HG03175 (cell line): ENCODE measurements around the gene NDUFC2.
"Not testable (repeated sequence)": the region's sequence is repeated elsewhere in the genome, so short reads cannot be mapped to it uniquely, and the experiment has no call there.

Experiments
- ATAC-seq: cut with Tn5 transposase; IDR thresholded peaks from one replicate; pipeline ENCODE4 v1.9.1; 2021; ENCODE audit warnings: mild to moderate bottlenecking, moderate library complexity; ENCODE audit not compliant: unreplicated experiment

NDUFC2 gene

DNA sequence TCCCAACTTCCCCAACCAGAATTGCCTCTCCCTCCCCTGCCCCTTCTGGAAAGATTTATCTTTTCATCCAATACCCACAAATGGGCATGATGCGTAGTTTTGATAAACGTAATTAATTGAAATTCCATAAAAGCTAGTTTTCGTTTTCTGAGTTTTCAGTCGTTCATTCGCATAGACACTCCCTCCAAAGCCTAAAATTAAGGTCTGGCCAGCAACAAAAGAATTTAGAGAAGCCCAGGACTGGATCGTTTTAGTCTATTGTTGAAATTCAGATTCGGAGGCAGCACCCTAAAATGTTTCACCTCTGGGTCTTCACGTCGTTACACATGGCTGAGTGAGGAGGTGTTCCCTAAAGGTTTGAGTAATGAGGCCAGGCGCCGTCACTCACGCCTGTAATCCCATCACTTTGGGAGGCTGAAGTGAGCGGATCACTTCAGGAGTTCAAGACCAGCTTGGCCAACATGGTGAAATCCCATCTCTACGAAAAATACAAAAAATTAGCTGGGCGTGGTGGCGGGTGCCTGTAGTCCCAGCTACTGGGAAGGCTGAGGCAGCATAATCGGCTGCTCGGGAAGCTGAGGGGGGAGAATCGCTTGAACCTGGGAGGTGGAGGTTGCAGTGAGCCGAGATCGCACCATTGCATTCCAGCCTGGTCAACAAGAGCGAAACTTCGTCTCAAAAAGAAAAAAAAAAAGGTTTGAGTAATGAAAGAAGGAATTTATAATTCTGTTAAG lies 589 bp upstream of the NDUFC2 start:
- ATAC-seq = no peak

DNA sequence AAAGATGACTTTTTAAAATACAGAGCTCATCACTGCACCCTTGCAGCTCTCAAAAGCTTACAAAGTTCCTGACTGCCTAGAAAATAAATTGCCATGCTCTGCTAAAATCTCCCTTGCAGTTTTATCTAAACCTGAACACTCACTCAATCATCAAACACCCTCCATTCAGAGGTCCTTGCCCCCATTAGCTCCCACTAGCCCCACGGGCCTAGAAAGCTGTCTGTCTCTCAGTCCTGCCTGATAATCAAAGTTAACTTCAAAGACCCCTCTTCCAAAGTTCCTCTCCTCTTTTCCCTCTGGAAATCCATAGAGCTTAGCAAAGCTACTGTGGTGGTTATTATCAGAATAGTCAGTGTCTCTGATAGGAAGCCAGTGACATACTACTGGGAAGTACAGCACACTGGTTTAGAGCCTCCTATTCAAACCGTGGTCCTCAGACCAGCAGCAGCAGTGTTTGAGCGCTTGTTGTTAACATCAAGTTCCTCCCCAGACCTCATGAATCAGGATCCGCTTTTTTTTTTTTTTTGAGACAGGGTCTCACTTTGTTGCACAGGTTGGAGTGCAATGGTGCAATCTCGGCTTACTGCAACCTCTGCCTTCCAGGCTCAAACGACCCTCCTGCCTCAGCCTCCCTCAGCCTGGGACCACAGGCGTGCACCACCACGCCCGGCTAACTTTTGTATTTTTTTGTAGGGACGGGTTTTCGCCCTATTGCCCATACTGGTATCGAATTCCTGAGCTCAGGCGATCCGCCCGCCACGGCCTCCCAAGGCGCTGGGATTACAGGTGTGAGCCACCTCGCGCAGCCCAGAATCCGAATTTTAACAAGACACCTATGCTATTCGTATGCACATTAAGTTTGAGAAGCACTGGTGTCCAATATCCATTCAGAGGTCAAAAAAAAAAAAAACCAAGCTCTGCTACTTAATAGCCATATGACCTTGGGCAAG lies 1.2 kb downstream of the NDUFC2 start:
- no peak for ATAC-seq

DNA sequence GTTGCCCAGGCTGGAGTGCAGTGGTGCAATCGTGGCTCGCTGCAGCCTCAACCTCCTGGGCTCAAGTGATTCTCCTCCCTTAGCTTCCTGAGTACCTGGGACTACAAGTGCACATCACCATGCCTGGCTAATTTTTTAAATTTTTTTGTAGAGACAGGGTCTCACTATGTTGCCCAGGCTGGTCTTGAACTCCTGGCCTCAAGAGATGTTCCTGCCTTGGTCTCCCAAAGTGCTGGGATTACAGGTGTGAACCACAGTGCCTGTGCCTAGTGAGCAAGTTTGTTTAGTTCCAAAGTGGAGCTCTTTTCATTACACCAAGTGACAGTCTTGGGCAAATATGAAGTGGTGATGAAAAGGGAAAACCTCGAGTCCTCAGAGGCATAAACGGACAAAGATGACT lies 2.1 kb downstream of the NDUFC2 start:
- ATAC-seq = not testable (repeated sequence)

DNA sequence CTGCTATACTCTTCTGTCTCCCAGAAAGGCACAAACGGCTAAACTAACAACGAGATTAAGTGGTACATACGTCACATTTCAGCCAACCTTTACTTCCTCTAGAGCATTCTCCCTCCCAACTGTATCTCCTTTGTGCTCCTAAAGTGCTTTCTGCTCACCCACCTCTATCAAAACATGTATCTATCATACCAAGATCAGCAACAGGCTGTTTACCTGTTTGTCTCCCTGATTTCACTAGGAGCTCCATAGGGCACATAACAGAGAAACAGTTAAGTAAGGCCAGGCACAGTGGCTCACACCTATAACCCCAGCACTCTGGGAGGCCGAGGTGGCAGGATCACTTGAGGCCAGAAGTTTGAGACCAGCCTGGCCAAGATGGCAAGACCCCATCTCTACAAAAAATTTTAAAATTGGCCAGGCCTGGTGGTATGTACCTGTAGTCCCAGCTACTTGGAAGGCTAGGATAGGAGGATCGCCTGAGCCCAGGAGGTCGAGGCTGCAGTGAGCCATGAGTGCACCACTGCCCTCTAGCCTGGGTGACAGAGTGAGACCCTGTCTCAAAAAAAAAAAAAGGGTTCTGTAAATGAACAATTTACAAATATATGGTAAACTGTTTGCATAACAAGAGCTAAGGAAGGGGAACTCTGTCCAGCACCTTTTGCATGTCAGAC lies 2.8 kb downstream of the NDUFC2 start:
- no peak for ATAC-seq

DNA sequence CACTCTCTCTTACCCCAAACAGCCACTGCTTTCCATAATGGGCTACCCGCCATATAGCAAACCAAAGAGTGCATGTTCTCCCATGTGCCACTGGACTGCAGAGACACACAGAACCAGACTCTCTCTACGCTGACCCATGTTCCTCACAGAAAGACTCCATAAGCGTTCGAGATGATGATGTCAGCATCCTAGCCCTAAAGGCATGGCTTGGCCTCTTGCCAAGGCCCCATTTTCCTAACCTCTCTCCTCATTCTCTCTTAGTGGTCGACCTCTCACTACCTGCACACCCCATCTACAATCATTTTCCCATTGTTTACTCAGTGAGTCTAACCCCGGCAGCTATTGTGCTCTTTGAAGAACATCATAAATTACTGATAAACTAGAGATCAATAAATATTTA lies 4.9 kb downstream of the NDUFC2 start:
- ATAC-seq = no peak

DNA sequence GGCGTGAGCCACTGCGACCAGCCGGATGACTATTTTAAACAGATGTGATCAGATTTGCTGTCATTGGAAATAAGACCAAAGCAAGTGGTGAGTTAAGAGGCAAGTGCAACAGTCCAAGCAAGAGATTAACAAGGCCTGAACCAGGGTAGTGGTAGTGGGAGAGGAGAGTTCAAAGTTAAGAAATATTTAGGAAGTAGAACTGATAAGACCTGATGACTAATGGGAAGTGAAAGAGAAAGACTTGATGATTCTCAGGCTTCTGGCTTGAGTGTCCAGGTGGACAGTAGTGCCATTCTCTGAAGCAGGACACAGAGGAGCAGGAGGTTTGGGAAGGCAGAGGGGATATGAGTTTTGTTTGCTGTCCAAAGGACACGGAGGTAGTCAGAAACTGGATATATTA lies 7.2 kb downstream of the NDUFC2 start:
- no peak for ATAC-seq

DNA sequence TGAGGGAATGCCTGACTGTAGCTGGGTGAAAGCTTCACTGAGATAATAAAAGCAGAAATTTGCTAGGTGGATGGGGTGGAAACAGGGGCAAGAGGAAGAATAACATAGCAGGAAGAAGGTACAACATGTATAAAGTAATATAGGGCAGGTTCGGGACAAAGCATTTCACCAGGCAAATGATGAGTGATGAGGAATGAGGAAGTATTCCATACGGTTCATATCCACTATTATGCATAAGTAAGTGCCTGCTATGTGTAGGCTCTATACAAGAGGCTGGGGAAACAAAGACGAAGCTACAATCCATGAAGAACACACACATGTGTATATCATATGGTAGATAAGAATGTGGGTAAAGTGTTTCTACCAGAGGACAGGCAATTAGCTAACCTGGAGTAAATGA lies 7.9 kb downstream of the NDUFC2 start:
- ATAC-seq = no peak

DNA sequence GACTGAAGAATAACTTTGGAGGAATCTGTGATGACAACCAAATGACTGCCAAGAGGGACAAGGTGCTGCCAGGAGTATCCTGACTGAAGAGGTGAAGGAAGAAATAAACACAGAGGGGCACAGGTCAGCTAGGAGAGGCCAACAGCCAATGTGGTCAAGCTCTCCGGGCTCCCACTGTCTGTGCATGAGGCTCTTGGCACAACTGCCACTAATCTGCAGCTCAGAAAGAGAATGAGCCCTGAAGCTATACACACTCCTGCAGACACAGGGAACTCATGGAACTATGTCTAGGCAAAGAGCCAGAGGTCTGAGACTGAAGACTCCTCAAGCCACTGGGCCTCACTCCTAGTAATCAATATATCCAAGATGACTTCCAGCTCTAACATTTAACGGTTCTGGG lies 9.0 kb downstream of the NDUFC2 start:
- ATAC-seq = no peak

DNA sequence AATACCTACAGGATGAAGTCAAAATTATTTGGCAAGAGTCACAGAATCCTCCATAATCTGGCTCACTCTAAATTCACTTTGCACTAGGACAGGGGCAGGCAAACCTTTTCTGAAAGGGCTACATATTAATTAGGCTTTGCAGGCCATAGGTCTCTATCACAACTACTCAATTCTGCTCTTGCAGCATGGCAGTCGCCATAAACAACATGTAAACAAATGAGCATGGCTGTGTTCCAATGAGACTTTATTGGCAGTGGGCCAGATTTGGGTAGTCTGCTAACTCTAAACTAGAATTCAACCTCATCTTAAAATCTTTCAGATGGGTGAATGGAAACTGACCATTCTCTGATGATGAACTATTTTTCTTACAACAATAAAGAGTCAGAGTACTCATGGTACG lies 10.2 kb downstream of the NDUFC2 start:
- ATAC-seq = no peak

DNA sequence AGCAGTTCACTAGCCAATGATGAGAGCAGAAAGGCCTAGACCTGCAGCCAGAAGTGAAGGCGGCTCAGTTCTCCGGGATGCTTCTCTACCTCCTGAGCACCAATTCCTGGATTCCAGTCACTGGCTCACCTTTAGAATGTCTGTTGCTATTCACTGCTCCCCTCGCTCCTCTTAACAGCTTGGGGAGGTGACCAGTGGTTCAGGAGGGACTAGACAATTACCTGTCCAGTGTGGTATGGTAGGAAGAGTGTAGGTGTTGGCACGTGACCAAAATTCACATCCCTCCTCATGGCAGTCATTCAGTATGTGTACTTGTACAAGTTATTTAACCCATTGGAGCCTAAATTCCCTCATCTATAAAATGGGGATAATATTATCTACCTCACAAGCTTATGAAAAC lies 12.0 kb downstream of the NDUFC2 start:
- ATAC-seq = no peak

DNA sequence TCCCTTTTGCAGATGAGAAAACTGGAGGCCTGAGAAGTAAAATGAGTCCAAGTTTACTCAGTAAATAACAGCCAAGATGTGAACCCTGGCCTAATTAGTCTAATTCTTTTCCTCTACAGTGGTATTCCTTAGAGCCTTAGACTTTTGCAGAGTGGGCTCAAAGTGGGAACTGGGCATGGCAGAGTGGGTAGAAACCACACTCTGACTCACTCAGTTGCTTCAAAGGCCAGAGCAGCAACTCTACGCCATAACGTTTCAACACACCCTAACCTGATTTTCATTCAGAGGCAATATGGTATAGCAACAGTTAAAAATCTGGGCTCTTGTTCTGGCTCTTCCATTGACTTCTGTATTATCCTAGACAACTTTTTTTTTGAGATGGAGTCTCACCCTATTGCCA lies 13.2 kb downstream of the NDUFC2 start:
- ATAC-seq = no peak

DNA sequence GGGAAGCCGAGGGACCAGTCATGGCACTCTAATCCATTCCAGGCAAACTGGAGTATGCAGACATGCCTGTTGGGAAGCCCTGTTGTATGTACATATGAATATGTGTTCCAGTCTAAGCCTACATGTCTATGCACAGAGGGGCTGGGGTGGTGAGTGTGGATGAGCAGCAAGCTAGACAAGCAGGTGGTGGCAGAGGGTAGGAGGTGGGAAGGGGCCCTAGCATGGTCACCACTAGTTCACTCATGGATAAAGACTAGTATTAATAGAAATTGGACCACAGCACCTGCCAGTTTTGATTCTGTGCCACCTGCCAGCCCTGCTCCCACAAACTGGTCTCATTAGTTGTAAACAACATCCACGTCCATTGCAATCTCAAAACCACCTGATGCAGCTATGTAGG lies 14.5 kb downstream of the NDUFC2 start:
- ATAC-seq = no peak

DNA sequence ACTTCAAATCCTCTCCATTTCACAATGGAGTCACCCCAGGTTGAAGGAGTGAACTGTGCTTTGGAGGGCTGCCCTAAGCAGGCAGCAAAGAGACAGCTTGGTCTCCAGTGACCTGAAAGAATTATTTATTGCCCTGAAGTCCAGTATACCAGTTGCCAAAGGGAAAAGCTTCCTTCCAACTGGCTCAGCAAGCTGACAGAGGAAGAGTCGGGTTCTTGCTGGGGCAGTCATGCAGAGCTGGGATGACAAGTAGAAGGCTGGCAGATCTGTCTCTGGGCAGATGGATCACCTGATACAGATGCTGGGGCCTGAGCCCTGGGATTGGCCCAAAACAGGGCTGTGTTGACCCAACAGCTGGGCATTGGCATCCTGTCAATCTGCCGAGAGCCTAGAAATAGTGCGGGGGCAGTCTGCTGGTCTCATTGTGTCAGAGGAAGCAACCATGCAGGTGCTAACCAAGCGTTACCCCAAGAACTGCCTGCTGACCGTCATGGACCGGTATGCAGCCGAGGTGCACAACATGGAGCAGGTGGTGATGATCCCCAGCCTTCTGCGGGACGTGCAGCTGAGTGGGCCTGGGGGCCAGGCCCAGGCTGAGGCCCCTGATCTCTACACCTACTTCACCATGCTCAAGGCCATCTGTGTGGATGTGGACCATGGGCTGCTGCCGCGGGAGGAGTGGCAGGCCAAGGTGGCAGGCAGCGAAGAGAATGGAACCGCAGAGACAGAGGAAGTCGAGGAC lies 16.1 kb downstream of the NDUFC2 start, which contains the start of gene THRSP:
THRSP (plus strand) TSS at position 422 of the 742 bp plus-strand sequence; CDS start at position 443, 21 bp downstream.
- ATAC-seq = no peak

DNA sequence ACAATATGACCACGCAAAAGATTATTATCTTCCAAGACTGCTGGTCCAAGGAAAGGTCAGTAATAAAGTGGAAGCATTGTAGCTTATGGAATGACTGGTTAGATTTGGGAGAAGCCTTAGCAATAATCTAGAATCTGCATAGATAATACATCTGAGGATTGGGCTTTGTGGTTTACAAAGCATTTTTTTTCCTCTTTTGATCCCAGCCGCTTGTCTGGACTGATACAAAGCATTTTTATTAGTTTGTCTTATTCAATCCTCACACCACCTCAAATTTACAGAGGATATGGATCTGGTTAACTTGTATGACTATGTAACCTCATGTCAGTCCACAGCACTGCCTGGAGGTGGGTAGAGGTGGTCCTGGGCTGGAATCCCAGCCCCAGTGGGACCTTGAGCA lies 17.0 kb downstream of the NDUFC2 start:
- no peak for ATAC-seq

DNA sequence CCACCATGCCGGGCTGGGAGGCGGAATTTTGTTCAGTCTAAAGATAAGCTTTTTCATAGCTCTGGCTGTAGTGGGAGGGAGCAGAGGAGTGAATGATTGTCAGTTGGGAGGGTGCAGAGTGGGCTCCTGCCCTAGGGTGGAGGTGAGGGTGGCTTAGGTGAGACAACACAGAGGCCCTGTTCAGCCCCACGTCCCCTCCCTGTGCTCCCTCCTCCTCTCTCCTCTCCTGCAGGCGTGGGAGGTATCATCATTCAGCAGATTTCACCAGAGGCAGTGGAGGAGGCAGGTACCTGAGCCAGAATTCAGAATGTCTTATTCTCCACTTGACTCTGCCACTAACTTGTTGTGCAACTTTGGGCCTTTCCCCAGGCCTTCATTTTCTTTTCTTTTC lies 17.7 kb downstream of the NDUFC2 start:
- ATAC-seq = no peak

DNA sequence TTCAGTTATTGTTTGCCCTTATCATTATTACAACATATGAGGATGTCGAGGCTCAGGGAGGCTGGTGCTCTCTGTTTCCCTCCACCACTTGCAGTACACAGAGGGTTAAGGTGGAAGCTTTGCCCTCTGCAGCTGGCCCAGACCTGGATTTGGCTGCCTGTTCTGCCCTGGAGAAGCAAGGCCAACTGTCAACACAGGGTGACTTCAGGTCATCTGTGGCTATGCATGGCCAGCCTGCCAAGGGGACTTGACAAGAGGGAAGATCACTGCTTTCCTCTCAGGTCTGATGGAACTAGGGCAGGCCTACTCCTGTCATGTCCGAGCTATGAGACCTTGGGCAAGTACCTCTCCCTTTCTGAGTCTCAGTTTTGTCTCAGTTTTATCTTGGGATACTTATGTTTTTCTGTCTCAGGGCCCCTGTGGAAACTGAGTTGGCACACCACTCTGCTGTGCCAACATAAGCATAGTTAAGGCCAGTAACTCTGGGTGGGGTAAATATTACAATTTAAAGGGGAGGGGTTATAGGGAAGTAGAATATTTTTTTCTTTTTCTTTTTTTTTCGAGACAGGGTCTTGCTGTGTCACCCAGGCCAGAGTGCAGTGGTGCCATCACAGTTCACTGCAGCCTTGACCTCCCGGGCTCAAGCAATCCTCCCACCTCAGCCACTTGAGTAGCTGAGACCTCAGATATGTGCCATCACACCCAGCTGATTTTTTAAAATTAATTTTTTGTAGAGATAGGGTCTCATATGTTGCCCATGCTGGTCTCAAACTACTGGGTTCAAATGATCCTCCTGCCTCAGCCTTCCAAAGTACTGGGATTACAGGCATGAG lies 18.4 kb downstream of the NDUFC2 start:
- no peak for ATAC-seq

DNA sequence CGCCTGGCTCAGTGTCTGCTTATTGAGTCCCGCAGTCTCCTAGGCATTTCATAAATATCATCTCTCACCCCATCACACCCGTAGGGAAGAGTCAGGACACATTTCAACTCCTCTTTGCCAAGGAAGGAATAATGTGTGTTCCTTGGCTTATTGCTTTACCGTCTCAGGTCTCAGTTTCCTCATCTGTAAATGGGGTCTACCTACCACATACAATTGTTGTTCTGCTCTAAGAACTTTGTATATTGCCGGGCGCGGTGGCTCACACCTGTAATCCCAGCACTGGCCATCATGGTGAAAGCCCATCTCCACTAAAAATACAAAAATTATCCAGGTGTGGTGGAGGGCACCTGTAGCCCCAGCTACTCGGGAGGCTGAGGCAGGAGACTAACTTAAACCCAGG lies 19.1 kb downstream of the NDUFC2 start:
- ATAC-seq = no peak

DNA sequence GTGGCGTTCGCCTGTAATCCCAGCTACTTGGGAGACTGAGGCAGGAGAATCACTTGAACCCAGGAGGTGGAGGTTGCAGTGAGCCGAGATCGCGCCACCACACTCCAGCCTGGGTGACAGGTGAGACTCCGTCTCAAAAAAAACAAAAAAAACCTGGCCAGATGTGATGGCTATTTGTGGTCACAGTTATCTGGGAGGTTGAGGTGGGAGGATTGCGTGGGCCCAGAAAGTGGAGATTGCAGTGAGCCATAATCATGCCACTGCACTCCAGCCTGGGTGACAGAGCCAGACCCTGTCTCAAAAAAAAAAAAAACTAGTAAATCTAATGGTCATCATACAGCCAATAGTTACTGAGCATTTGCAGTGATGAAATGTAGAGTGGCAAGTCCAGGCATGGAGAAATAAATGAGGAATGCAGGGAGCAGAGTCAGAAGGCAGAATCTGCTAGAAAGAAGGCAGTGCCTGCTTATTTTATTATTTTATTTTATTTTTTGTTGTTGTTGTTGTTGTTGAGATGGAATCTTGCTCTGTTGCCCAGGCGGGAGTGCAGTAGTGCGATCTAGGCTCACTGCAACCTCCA lies 19.8 kb downstream of the NDUFC2 start:
- not testable (repeated sequence) for ATAC-seq

DNA sequence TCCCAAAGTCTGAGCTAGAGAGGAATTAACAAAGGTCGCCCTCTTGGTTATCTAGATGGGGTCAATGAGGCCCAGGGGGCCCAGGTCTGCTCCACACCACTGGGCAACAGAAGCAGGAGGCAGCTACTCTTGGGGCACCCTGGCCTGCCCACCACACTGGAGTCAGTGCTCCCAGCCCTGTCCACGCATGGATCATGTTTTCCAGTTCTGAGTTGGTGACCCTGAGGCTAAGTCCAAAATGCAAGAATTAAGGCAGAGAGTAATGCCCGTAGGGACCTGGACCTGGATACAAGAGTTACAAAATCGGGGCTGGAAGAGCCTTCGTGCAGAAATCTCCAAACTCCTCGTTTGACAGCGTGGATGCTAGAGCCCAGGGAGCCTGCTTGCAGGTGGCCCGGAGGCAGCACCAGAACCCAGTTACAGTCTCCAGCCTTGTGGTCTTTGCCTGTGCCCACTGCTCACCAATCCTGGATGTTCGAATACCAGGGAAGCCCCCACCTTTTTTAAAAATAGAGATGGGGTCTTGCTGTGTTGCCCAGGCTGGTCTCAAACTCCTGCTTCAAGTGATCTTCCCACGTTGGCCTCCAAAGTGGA lies 22.1 kb downstream of the NDUFC2 start:
- no peak for ATAC-seq
